ENCODE data around the gene GDE1.

DNA sequence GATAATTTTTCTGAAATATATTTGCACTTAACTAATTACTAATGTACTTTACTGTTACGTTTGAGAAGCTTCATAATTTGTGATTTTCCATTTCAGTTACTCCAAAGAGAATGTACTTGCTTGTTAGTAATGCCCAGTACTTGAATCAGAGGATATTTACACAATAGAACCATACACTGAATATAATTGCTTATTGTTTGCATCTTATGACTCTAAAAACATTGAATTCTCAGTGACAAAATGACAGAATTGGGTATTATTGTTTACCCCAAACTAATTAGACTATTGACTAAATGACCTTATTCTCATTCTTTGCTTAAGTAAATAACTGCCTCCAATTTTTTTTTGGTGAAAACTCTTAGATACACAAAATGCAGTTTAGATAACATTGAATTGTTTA lies 10.7 kb upstream of the GDE1 start:
- TF ChIP-seq, protein P1, sequence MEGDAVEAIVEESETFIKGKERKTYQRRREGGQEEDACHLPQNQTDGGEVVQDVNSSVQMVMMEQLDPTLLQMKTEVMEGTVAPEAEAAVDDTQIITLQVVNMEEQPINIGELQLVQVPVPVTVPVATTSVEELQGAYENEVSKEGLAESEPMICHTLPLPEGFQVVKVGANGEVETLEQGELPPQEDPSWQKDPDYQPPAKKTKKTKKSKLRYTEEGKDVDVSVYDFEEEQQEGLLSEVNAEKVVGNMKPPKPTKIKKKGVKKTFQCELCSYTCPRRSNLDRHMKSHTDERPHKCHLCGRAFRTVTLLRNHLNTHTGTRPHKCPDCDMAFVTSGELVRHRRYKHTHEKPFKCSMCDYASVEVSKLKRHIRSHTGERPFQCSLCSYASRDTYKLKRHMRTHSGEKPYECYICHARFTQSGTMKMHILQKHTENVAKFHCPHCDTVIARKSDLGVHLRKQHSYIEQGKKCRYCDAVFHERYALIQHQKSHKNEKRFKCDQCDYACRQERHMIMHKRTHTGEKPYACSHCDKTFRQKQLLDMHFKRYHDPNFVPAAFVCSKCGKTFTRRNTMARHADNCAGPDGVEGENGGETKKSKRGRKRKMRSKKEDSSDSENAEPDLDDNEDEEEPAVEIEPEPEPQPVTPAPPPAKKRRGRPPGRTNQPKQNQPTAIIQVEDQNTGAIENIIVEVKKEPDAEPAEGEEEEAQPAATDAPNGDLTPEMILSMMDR (conservative IDR thresholded peaks at IDR 0.05; ENCODE audit: low read length) = no peak
- TF ChIP-seq EZH2phosphoT487 (IDR thresholded peaks at IDR 0.05; ENCODE audit: borderline replicate concordance) = no peak
